ENCODE results near the gene VAV2. TPM values are rescaled to one million over a fixed set of nuclear protein-coding genes. Genes with fewer than 3 reads are reported as not detected.

VAV2 gene, protein sequence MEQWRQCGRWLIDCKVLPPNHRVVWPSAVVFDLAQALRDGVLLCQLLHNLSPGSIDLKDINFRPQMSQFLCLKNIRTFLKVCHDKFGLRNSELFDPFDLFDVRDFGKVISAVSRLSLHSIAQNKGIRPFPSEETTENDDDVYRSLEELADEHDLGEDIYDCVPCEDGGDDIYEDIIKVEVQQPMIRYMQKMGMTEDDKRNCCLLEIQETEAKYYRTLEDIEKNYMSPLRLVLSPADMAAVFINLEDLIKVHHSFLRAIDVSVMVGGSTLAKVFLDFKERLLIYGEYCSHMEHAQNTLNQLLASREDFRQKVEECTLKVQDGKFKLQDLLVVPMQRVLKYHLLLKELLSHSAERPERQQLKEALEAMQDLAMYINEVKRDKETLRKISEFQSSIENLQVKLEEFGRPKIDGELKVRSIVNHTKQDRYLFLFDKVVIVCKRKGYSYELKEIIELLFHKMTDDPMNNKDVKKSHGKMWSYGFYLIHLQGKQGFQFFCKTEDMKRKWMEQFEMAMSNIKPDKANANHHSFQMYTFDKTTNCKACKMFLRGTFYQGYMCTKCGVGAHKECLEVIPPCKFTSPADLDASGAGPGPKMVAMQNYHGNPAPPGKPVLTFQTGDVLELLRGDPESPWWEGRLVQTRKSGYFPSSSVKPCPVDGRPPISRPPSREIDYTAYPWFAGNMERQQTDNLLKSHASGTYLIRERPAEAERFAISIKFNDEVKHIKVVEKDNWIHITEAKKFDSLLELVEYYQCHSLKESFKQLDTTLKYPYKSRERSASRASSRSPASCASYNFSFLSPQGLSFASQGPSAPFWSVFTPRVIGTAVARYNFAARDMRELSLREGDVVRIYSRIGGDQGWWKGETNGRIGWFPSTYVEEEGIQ
- total RNA-seq: 35.9 and 36.2 TPM in 2 replicates

DNA sequence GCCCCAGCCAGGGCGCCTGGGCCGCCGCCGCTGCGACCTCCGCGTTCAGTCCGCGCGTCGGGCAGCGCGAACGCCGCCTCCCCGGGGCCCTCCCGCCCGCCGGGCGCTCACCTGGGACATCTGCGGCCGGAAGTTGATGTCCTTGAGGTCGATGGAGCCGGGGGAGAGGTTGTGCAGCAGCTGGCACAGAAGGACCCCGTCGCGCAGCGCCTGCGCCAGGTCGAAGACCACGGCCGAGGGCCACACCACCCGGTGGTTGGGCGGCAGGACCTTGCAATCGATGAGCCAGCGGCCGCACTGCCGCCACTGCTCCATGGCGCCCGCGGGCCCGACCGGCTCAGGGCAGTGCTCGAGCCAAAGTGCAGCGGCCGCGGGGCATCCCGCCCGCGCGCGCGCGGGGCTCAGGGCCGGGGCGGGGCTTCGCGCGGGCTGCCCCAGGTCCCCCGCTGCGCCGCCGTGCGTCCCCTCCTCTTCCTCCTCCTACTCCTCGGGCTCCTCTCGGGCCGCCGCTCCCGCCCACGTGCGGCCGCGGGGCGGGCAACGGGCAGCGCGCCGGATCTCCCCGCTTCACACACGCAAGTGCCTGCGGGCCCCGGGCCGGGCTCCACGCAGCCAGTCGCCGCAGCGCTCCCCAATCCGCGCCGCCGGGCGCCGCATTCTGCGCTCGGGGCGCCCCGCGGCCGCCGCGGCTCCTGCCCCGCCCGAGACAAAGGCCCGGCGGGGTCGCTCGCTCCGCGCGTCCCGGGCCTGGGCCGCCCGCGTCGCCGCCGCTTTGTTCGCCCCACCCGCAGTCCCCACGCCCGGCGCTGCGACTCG is at the start of gene VAV2:
Gene VAV2, minus strand, starts transcription at position 361 of the 816 bp plus-strand sequence. Its CDS starts 46 bp downstream, at position 315.

GRCh38 chr9:134024828-134025605 is 32.9 kb upstream of the VAV2 start, which contains the start of gene BRD3OS:
Gene BRD3OS, plus strand, starts transcription at chr9:134025481. Its CDS starts 1,267 bp downstream, at chr9:134026748.

GRCh38 chr9:133737774-133738639 is 254.1 kb downstream of the VAV2 start, which contains the start of gene SARDH:
Gene SARDH, minus strand, starts transcription at chr9:133738352. Its CDS starts 4,179 bp downstream, at chr9:133734173.

Other genes starting within 250 kb of the VAV2 start
- gene BRD3OS, start 33.2 kb upstream of the VAV2 start, total RNA-seq: 7.5 and 7.9 TPM in 2 replicates
- gene BRD3, start 75.7 kb upstream of the VAV2 start, total RNA-seq: 6.5 and 7.2 TPM in 2 replicates
- gene WDR5, start 143.8 kb upstream of the VAV2 start, total RNA-seq: 23.9 and 25.4 TPM in 2 replicates
- not detected in 2 replicates for gene RNU6ATAC, start 172.2 kb upstream of the VAV2 start, total RNA-seq

Data from tracheal epithelial cell (primary cell).